Neural cell (in vitro differentiated cells): ENCODE data around the gene NARS2. TPM values are rescaled to one million over a fixed set of nuclear protein-coding genes. Genes with fewer than 3 reads are reported as not detected.
A peak's percentile ranks its signal among the peaks of the same experiment; 100 is the strongest.

ENCODE experiments used
- H2AFZ ChIP-seq: fragments of 200-600, 300-800 bp; sonication (generic), shearing (Covaris generic); 2 replicates; pipeline ENCODE4 v1.6.0; 2014; ENCODE audit warnings: low read depth, mild to moderate bottlenecking, antibody characterized with exemption, low read length, moderate library complexity
- H3F3A ChIP-seq: fragments of 200-600 bp; shearing (Covaris generic); 2 replicates; pipeline ENCODE4 v1.6.1; 2016; ENCODE audit warnings: mild to moderate bottlenecking, moderate library complexity, mixed read lengths, antibody characterized with exemption, low read length; ENCODE audit not compliant: insufficient read depth, poor library complexity, severe bottlenecking
- H3K27ac ChIP-seq: fragments of 200-600, 300-800 bp; sonication (generic), shearing (Covaris generic); 2 replicates; pipeline ENCODE4 v1.5.1; 2014; ENCODE audit warnings: mild to moderate bottlenecking, low read length, moderate library complexity
- H3K27me3 ChIP-seq: fragments of 300-800, 200-600 bp; sonication (generic), shearing (Covaris generic); 2 replicates; pipeline ENCODE4 v1.6.0; 2014; ENCODE audit warnings: mild to moderate bottlenecking, low read depth, low read length, moderate library complexity; ENCODE audit not compliant: insufficient read depth
- H3K36me3 ChIP-seq: fragments of 300-800, 200-600 bp; sonication (generic), shearing (Covaris generic); 2 replicates; pipeline ENCODE4 v1.5.1; 2014; ENCODE audit warnings: mild to moderate bottlenecking, antibody characterized with exemption, low read length, moderate library complexity; ENCODE audit not compliant: insufficient read depth
- H3K4me2 ChIP-seq: fragments of 300-800, 200-600 bp; sonication (generic), shearing (Covaris generic); 2 replicates; pipeline ENCODE4 v1.6.0; 2014; ENCODE audit warnings: mild to moderate bottlenecking, low read length
- H3K4me3 ChIP-seq: fragments of 300-800, 200-600 bp; sonication (generic), shearing (Covaris generic); 2 replicates; pipeline ENCODE4 v1.5.1; 2014; ENCODE audit warnings: mild to moderate bottlenecking, low read length, moderate library complexity
- H3K79me2 ChIP-seq: fragments of 200-600 bp; shearing (Covaris generic); replicated peaks from 2 replicates; pipeline ENCODE4 v1.6.0; 2014; ENCODE audit warnings: mild to moderate bottlenecking, low read length, moderate library complexity; ENCODE audit not compliant: insufficient read depth
- H3K9ac ChIP-seq: fragments of 300-800, 200-600 bp; sonication (generic), shearing (Covaris generic); 2 replicates; pipeline ENCODE4 v1.6.1; 2016; ENCODE audit warnings: mild to moderate bottlenecking, low read length, mixed read lengths
- H3K9me2 ChIP-seq: fragments of 200-600 bp; shearing (Covaris generic); 2 replicates; pipeline ENCODE4 v1.6.1; 2016; ENCODE audit warnings: mild to moderate bottlenecking, low read length, mixed read lengths; ENCODE audit not compliant: insufficient read depth
- H3K9me3 ChIP-seq: fragments of 200-600, 300-800 bp; sonication (generic), shearing (Covaris generic); 2 replicates; pipeline ENCODE4 v1.6.1; 2016; ENCODE audit warnings: mild to moderate bottlenecking, mixed run types, low read length, moderate library complexity, mixed read lengths
- H4K20me1 ChIP-seq: fragments of 200-600 bp; shearing (Covaris generic); 2 replicates; pipeline ENCODE4 v1.6.1; 2016; ENCODE audit warnings: mild to moderate bottlenecking, mixed run types; ENCODE audit not compliant: insufficient read depth
- CTCF ChIP-seq: fragments of 450-650 bp; IDR thresholded peaks from 2 replicates; pipeline ENCODE4 v1.5.1; 2014; ENCODE audit warnings: antibody characterized with exemption, mild to moderate bottlenecking, moderate library complexity; ENCODE audit not compliant: poor library complexity, severe bottlenecking
- EP300 ChIP-seq: fragments of 450-650 bp; conservative IDR thresholded peaks from 2 replicates; pipeline ENCODE4 v1.6.1; 2014; ENCODE audit warnings: antibody characterized with exemption, mild to moderate bottlenecking, moderate library complexity; ENCODE audit not compliant: poor library complexity, severe bottlenecking
- EZH2 ChIP-seq: fragments of 200-600, 300-800 bp; shearing (Covaris generic), sonication (generic); IDR thresholded peaks from 2 replicates; pipeline ENCODE4 v1.6.1; 2014; ENCODE audit warnings: antibody characterized with exemption, low read length, borderline replicate concordance, mild to moderate bottlenecking; ENCODE audit not compliant: insufficient read depth, poor library complexity, severe bottlenecking
- MXI1 ChIP-seq: fragments of 450-650 bp; conservative IDR thresholded peaks from 2 replicates; pipeline ENCODE4 v1.6.1; 2014; ENCODE audit warnings: antibody characterized with exemption, mild to moderate bottlenecking; ENCODE audit not compliant: poor library complexity, severe bottlenecking
- POLR2AphosphoS5 ChIP-seq: IDR thresholded peaks from 2 replicates; pipeline ENCODE4 v1.6.1; 2012
- RAD21 ChIP-seq: fragments of 450-650 bp; conservative IDR thresholded peaks from 2 replicates; pipeline ENCODE4 v1.6.1; 2014; ENCODE audit warnings: antibody characterized with exemption, mild to moderate bottlenecking, moderate library complexity
- REST ChIP-seq: IDR thresholded peaks from 2 replicates; pipeline ENCODE4 v1.6.1; 2012; ENCODE audit warnings: borderline replicate concordance
- SMC3 ChIP-seq: fragments of 450-650 bp; conservative IDR thresholded peaks from 2 replicates; pipeline ENCODE4 v1.6.1; 2014; ENCODE audit warnings: antibody characterized with exemption, mild to moderate bottlenecking, moderate library complexity; ENCODE audit not compliant: poor library complexity
- TAF1 ChIP-seq: IDR thresholded peaks from 2 replicates; pipeline ENCODE4 v1.6.1; 2012; ENCODE audit warnings: low read depth
- polyA plus RNA-seq: library from polyadenylated mRNA; depleted of rRNA; stranded (reverse); fragments of >200 nt; gene quantifications from 2 replicates; pipeline ENCODE4 v1.2.3, GENCODE V29; 2014

Gene NARS2
- polyA plus RNA-seq, 1 donor from 2014 or later, result 39.6 TPM

- no peaks in the 10 kb centered on the region for H3K36me3 ChIP-seq
- no peak overlapping the region for H3K9ac ChIP-seq
- no peak overlapping the region for H3K4me2 ChIP-seq
- peaks cover 4% of the 10 kb centered on the region for H3F3A ChIP-seq
- no peaks in the 10 kb centered on the region for H3K27me3 ChIP-seq
- H3K9me2 ChIP-seq, result no peaks in the 10 kb centered on the region
- H3K27ac ChIP-seq, result no peak overlapping the region
- no peaks in the 10 kb centered on the region for H4K20me1 ChIP-seq
- no peak overlapping the region for H3K4me3 ChIP-seq
- no peaks in the 10 kb centered on the region for H3K9me3 ChIP-seq
- H2AFZ ChIP-seq, result no peak overlapping the region
- peaks cover 14% of the 10 kb centered on the region for H3K79me2 ChIP-seq
- no peak for TF ChIP-seq MXI1
- TF ChIP-seq RAD21, result peak; percentile 53
- TF ChIP-seq CTCF, result peak; percentile 62
These were observed 154.4 kb downstream of the NARS2 start for GRCh38 chr11:78420255-78420764.

GRCh38 chr11:78419327-78419726 lies 155.3 kb downstream of the NARS2 start:
- Histone ChIP-seq H3K4me2 (peak overlapping the region; percentile 74), H3K9me3 (no peaks in the 10 kb centered on the region), H3K27me3 (no peaks in the 10 kb centered on the region), H3F3A (peaks cover 4% of the 10 kb centered on the region), H3K9ac (no peak overlapping the region), H3K4me3 (no peak overlapping the region), H3K27ac (peak overlapping the region; percentile 86), H3K9me2 (no peaks in the 10 kb centered on the region), H2AFZ (no peak overlapping the region), H3K79me2 (peaks cover 24% of the 10 kb centered on the region), H3K36me3 (no peaks in the 10 kb centered on the region), H4K20me1 (no peaks in the 10 kb centered on the region)
- TF ChIP-seq TAF1, result no peak
- TF ChIP-seq RAD21, result no peak
- TF ChIP-seq CTCF, result no peak
- TF ChIP-seq REST, result no peak
- no peak for TF ChIP-seq EP300
- TF ChIP-seq MXI1, result no peak
- TF ChIP-seq EZH2, result no peak
- TF ChIP-seq POLR2AphosphoS5, result no peak
- no peak for TF ChIP-seq SMC3
